MG63 (cell line): Measurements from ENCODE around the gene DCDC2B. TPM values are rescaled to one million over a fixed set of nuclear protein-coding genes. Genes with fewer than 3 reads are reported as not detected.

Experiments used
- DNase-seq: peaks from one replicate; pipeline ENCODE4 v3.0.0-alpha.2; 2020
- H3K27me3 ChIP-seq: fragments of 250-450 bp; sonication (Bioruptor Pico); 2 replicates; pipeline ENCODE4 v1.5.1; 2020; ENCODE audit warnings: mild to moderate bottlenecking, moderate library complexity
- H3K36me3 ChIP-seq: fragments of 250-450 bp; sonication (Bioruptor Pico); 2 replicates; pipeline ENCODE4 v1.5.1; 2020; ENCODE audit warnings: mild to moderate bottlenecking, moderate library complexity
- H3K4me3 ChIP-seq: fragments of 250-450 bp; sonication (Bioruptor Pico); 2 replicates; pipeline ENCODE4 v1.5.1; 2020; ENCODE audit warnings: mild to moderate bottlenecking, moderate library complexity
- H3K9me3 ChIP-seq: fragments of 250-450 bp; sonication (Bioruptor Pico); 2 replicates; pipeline ENCODE4 v1.5.1; 2020; ENCODE audit warnings: mild to moderate bottlenecking, moderate library complexity
- total RNA-seq: library from RNA; depleted of rRNA; stranded (reverse); fragments of >200 nt; shearing (Covaris generic); gene quantifications from 2 replicates; pipeline ENCODE4 v1.2.3, GENCODE V29; 2014; ENCODE audit warnings: low replicate concordance

Gene DCDC2B
- total RNA-seq, 1 experiment from 2014 or later, result not detected

- Histone ChIP-seq H3K4me3 (no peak overlapping the region), H3K36me3 (peaks cover 91% of the 10 kb centered on the region), H3K27me3 (no peaks in the 10 kb centered on the region), H3K9me3 (no peaks in the 10 kb centered on the region)
- no peak for DNase-seq
Observed at GRCh38 chr1:32187850-32188249, 21.0 kb upstream of the DCDC2B start.

DNA sequence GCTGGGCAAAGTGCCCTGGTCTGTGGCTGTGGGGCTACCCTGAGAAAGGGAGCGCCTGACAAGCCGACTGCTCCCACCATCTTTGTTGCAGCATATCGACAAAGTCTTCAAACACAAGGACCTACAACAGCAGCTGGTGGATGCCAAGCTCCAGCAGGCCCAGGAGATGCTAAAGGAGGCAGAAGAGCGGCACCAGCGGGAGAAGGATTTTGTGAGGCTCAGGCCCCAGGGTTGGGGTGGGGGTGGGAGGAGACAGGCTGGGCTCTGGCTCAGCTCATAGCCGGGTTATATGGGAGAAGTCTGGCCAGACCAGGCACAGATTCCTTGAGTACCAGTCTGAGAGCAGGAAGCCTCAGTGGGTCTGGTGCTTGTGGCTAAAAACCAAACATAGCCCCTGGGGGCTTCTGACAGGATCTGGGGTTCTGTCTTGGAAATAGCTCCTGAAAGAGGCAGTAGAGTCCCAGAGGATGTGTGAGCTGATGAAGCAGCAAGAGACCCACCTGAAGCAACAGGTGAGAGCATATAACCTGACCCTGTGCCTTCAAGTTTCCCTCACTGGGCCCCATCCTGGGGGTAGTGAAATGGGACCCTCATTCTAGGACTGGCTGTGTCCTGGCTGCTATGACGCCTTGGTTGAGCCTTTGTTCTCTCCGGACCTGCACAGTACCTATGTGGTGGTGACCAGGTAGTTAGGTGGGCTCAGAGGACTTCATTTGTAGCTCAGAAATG, 16.5 kb upstream of the DCDC2B start:
- Histone ChIP-seq H3K9me3 (no peaks in the 10 kb centered on the region), H3K27me3 (no peaks in the 10 kb centered on the region), H3K4me3 (no peak overlapping the region), H3K36me3 (peaks cover 95% of the 10 kb centered on the region)
- no peak for DNase-seq

DNA sequence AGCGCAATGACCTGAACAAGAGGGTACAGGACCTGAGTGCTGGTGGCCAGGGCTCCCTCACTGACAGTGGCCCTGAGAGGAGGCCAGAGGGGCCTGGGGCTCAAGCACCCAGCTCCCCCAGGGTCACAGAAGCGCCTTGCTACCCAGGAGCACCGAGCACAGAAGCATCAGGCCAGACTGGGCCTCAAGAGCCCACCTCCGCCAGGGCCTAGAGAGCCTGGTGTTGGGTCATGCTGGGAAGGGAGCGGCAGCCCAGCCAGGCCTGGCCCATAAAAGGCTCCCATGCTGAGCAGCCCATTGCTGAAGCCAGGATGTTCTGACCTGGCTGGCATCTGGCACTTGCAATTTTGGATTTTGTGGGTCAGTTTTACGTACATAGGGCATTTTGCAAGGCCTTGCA, 13.9 kb upstream of the DCDC2B start:
- Histone ChIP-seq H3K9me3 (no peaks in the 10 kb centered on the region), H3K4me3 (no peak overlapping the region), H3K27me3 (no peaks in the 10 kb centered on the region), H3K36me3 (peaks cover 77% of the 10 kb centered on the region)
- DNase-seq, result no peak

GRCh38 chr1:32195531-32195930, 13.4 kb upstream of the DCDC2B start:
- peaks cover 71% of the 10 kb centered on the region for H3K36me3 ChIP-seq
- H3K27me3 ChIP-seq, result no peaks in the 10 kb centered on the region
- DNase-seq, result no peak
- H3K4me3 ChIP-seq, result no peak overlapping the region
- no peaks in the 10 kb centered on the region for H3K9me3 ChIP-seq

- DNase-seq, result peak; percentile 23
- no peaks in the 10 kb centered on the region for H3K9me3 ChIP-seq
- no peaks in the 10 kb centered on the region for H3K27me3 ChIP-seq
- no peak overlapping the region for H3K4me3 ChIP-seq
- H3K36me3 ChIP-seq, result peaks cover 65% of the 10 kb centered on the region
Observed at GRCh38 chr1:32195972-32196823, 12.7 kb upstream of the DCDC2B start.

GRCh38 chr1:32197074-32197473, 11.8 kb upstream of the DCDC2B start:
- DNase-seq, result no peak
- Histone ChIP-seq H3K9me3 (no peaks in the 10 kb centered on the region), H3K36me3 (peaks cover 56% of the 10 kb centered on the region), H3K27me3 (no peaks in the 10 kb centered on the region), H3K4me3 (no peak overlapping the region)

DNA sequence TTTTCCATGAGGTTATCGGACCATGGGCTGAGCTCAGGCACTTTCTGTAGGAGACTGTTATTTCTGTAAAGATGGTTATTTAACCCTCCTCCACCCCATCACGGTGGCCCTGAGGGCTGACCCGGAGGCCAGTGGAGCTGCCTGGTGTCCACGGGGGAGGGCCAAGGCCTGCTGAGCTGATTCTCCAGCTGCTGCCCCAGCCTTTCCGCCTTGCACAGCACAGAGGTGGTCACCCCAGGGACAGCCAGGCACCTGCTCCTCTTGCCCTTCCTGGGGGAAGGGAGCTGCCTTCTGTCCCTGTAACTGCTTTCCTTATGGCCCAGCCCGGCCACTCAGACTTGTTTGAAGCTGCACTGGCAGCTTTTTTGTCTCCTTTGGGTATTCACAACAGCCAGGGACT, 11.1 kb upstream of the DCDC2B start:
- no peak for DNase-seq
- H3K36me3 ChIP-seq, result peaks cover 48% of the 10 kb centered on the region
- no peaks in the 10 kb centered on the region for H3K27me3 ChIP-seq
- no peaks in the 10 kb centered on the region for H3K9me3 ChIP-seq
- no peak overlapping the region for H3K4me3 ChIP-seq

DNA sequence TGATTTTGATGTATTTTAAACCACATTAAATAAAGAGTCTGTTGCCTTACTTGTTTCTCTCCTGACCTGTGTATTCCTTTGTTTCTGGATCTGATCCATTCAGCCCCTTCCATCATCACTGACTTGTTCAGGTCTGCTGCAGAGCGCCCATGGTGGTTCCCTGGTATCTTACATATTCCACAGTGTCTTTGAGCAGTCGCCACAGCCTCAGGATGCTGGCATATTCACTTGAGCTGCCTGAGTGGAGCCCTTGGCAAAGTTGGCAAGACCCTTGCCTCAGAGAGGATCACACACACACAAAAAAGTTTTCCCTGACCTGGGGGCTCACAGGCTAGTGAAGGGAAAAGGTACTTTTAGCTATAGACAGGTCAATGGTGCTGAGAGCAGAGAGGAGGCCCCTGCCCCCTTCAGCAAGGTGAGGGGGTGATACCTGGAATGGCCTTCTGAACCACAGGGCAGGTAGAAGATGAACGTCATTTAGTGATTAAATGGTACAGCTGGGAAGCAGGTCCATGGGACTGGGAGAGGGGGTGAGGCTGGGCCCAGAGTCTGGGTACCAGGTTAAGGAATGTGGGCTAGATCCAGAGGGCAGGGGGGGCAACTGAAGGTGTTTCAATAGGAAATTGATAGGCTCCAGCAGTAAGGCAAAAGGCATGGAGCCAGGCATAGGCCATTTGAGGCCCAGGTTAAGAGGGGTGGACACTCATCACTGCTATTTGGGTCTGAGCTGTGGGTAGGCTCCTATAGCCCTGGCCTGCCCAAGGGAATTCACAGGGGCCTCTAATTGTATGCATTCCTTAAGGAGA, 10.4 kb upstream of the DCDC2B start:
- no peak for DNase-seq

GRCh38 chr1:32199043-32199716, 9.7 kb upstream of the DCDC2B start:
- no peak for DNase-seq
- no peaks in the 10 kb centered on the region for H3K9me3 ChIP-seq
- peaks cover 35% of the 10 kb centered on the region for H3K36me3 ChIP-seq
- no peak overlapping the region for H3K4me3 ChIP-seq
- no peaks in the 10 kb centered on the region for H3K27me3 ChIP-seq

More for the DNA sequence above, 10.4 kb upstream of the DCDC2B start:
- no peaks in the 10 kb centered on the region for H3K9me3 ChIP-seq
- H3K4me3 ChIP-seq, result no peak overlapping the region
- no peaks in the 10 kb centered on the region for H3K27me3 ChIP-seq
- peaks cover 42% of the 10 kb centered on the region for H3K36me3 ChIP-seq

GRCh38 chr1:32199717-32200072, 9.2 kb upstream of the DCDC2B start:
- Histone ChIP-seq H3K9me3 (no peaks in the 10 kb centered on the region), H3K27me3 (no peaks in the 10 kb centered on the region), H3K36me3 (peaks cover 30% of the 10 kb centered on the region), H3K4me3 (peak overlapping the region; percentile 48; the same call in 1 of the 2 replicates)
- DNase-seq, result peak; percentile 54

DNA sequence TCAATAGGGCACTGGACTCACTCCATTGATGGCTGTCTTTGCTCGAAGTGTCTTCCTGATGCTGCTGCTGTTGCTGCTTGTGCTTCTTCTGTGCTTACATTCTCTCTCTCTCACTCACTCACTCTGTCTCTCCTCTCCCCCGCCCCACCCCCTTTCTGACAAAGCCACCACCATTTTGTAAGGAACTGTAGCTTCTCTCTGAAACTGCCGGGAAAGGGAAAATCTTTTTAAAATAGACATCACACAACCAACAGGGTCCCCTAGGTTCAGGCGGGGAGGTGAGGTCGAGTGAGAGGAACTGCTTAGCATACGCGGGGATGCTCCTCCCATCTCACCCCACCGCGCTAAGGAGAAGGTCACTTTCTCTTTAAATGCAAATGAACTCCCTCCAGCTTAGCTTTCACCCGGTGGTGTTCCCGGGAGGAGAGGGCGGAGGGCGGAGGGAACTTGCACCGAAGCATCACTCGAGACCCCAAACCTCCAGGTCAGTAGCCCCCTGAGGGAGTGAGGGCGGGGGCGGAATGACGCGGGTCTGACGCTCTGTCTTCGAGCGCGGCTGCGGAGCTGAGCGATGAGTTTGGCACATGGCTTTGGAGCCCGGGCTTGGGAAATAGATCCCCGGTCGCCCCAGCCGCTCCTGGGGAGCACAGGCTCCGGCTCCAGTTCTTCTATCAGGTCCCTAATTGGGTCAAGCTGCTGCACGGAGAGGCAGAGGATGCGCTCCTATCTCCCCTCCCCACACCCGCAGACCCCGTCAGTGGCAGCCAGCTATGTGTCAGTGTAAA, 8.5 kb upstream of the DCDC2B start, which contains the start of gene CCDC28B:
TSS of gene CCDC28B (plus strand) at position 370 of the 785 bp plus-strand sequence. CDS start 1,341 bp downstream, outside the sequence.
- no peaks in the 10 kb centered on the region for H3K9me3 ChIP-seq
- peaks cover 23% of the 10 kb centered on the region for H3K36me3 ChIP-seq
- DNase-seq, result peak; percentile 42
- no peaks in the 10 kb centered on the region for H3K27me3 ChIP-seq
- H3K4me3 ChIP-seq, result peak within 1 kb of the TSS; percentile 48

- no peaks in the 10 kb centered on the region for H3K9me3 ChIP-seq
- H3K36me3 ChIP-seq, result peaks cover 17% of the 10 kb centered on the region
- no peak overlapping the region; the same call in 1 of the 2 replicates for H3K4me3 ChIP-seq
- H3K27me3 ChIP-seq, result no peaks in the 10 kb centered on the region
- DNase-seq, result no peak
Observed at GRCh38 chr1:32201011-32201855, 7.7 kb upstream of the DCDC2B start.

DNA sequence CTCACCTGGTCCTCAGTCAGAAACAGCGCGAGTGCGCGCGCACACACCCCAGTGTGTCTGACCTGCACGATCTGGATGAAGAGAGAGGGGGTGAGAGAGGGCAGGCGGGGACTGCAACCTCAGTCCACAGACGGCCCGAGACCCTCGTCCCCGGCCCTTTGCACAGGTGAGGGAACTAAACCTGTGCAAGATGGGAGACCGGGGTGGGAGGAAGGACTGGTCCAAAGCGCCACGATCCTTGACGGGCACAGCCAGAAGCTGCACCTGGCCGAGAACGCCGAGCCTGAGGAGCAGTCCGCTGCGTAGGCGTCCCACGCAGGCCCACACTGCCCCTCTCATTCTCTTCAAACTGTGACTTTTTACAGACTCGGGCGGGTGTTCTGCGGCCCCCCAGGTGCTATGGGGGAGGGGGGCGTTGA, 3.9 kb upstream of the DCDC2B start:
- Histone ChIP-seq H3K9me3 (no peaks in the 10 kb centered on the region), H3K4me3 (peak overlapping the region; percentile 78), H3K27me3 (no peaks in the 10 kb centered on the region), H3K36me3 (no peaks in the 10 kb centered on the region)
- no peak for DNase-seq

GRCh38 chr1:32205401-32206370, 3.2 kb upstream of the DCDC2B start, which contains the start of gene IQCC:
Gene IQCC, plus strand, starts transcription at chr1:32205671. Its CDS starts 11 bp downstream, at chr1:32205682.
- Histone ChIP-seq H3K9me3 (no peaks in the 10 kb centered on the region), H3K36me3 (no peaks in the 10 kb centered on the region), H3K4me3 (peak within 1 kb of the TSS; percentile 78), H3K27me3 (no peaks in the 10 kb centered on the region)
- DNase-seq, result peak; percentile 84
